HepG2 (cell line): ENCODE data around the gene LCE1E. TPM values are rescaled to one million over a fixed set of nuclear protein-coding genes. Genes with fewer than 3 reads are reported as not detected.

Experiments
- ATAC-seq: fragments of 200-7000 bp; cut with Tn5 transposase; 3 replicates; pipeline ENCODE4 v1.9.1; 2020; ENCODE audit warnings: mild to moderate bottlenecking, moderate library complexity
- BruUV-seq: library from RNA; stranded (reverse); fragments of 400-500 nt; replicated peaks from 2 replicates; lab custom pipeline; 2021; lab: Mats Ljungman, UMichigan
- CTCF ChIA-PET: fragments of 300-600 bp; formaldehyde crosslinking; extraction: SDS; loops from one replicate; lab custom pipeline; 2021; ENCODE audit warnings: low total read pairs, inconsistent platforms, low intra/inter-chr PET ratio; lab: Yijun Ruan, JAX
- POLR2A ChIA-PET: fragments of 350-600 bp; sonication (Branson Sonifier 250); formaldehyde crosslinking; loops from one replicate; lab custom pipeline; 2020; ENCODE audit warnings: antibody characterized with exemption, inconsistent platforms; lab: Yijun Ruan, JAX
- DNase-seq: peaks from one replicate; pipeline ENCODE4 v3.0.0-alpha.2; 2015; ENCODE audit warnings: low spot score
- FAIRE-seq: peaks from 3 replicates; lab custom pipeline; 2011; peaks lifted over from hg19 to GRCh38; lab: Jason Lieb, UNC
- H2AFZ ChIP-seq: one replicate; pipeline ENCODE4 v1.6.1; 2011; ENCODE audit warnings: low read length, inconsistent platforms
- H3K27ac ChIP-seq: fragments of 300-600 bp; 3 replicates; pipeline ENCODE4 v1.8.0; 2011; ENCODE audit warnings: mixed run types, mild to moderate bottlenecking, mixed read lengths, low read length, inconsistent platforms; ENCODE audit not compliant: insufficient read depth; ENCODE audit errors: extremely low read length
- H3K27me3 ChIP-seq, 2 experiments: fragments of 200-600 bp in 1 of 2; 2 replicates in 1 of 2; 3 replicates in 1 of 2; pipeline versions ENCODE4 v1.6.0 to v1.8.0; 2011; ENCODE audit warnings: low read length in 2 of 2, mild to moderate bottlenecking in 2 of 2, moderate library complexity in 2 of 2, inconsistent platforms in 1 of 2; ENCODE audit not compliant: insufficient read depth in 2 of 2, control insufficient read depth in 1 of 2
- H3K36me3 ChIP-seq, 2 experiments: fragments of 200-600 bp in 1 of 2; replicated peaks in 1 of 2; 2 replicates in 1 of 2; 3 replicates in 1 of 2; pipeline versions ENCODE4 v1.5.1 to v1.8.0; 2011; ENCODE audit warnings: low read length in 2 of 2, inconsistent platforms in 1 of 2; ENCODE audit not compliant: insufficient read depth in 2 of 2, control insufficient read depth in 1 of 2
- H3K4me1 ChIP-seq: 2 replicates; pipeline ENCODE4 v1.5.1; 2012; ENCODE audit warnings: low read length, inconsistent platforms; ENCODE audit not compliant: insufficient read depth
- H3K4me2 ChIP-seq: 2 replicates; pipeline ENCODE4 v1.6.0; 2011; ENCODE audit warnings: low read depth, low read length, inconsistent platforms
- H3K4me3 ChIP-seq, 3 experiments: fragments of 200-600 bp in 1 of 3; sonication (generic), shearing (Covaris generic) in 1 of 3; replicated peaks in 1 of 3; 2 replicates each; pipeline ENCODE4 v1.5.1; 2011 to 2016; ENCODE audit warnings: low read length in 3 of 3, inconsistent platforms in 2 of 3, low read depth in 2 of 3, mild to moderate bottlenecking in 2 of 3, control low read depth in 1 of 3, mixed read lengths in 1 of 3; ENCODE audit not compliant: insufficient read depth in 1 of 3
- H3K79me2 ChIP-seq: one replicate; pipeline ENCODE4 v1.6.1; 2011; ENCODE audit warnings: low read length, inconsistent platforms; ENCODE audit not compliant: insufficient read depth
- H3K9ac ChIP-seq: 2 replicates; pipeline ENCODE4 v1.6.0; 2011; ENCODE audit warnings: mild to moderate bottlenecking, low read depth, low read length, inconsistent platforms; ENCODE audit not compliant: insufficient read depth
- H3K9me3 ChIP-seq: 2 replicates; pipeline ENCODE4 v1.5.1; 2012; ENCODE audit warnings: mild to moderate bottlenecking, low read length
- H4K20me1 ChIP-seq: 2 replicates; pipeline ENCODE4 v1.6.0; 2011; ENCODE audit warnings: inconsistent platforms, mild to moderate bottlenecking, low read length, moderate library complexity; ENCODE audit not compliant: insufficient read depth
- ATF7-NPFF ChIP-seq: sonication (generic); formaldehyde crosslinking; IDR thresholded peaks from 2 replicates; pipeline ENCODE4 v1.8.1; 2023; ENCODE audit warnings: mild to moderate bottlenecking, low read depth, missing genetic modification reagents, moderate library complexity
- FOXC1 ChIP-seq: sonication (generic); formaldehyde crosslinking; IDR thresholded peaks from 2 replicates; pipeline ENCODE4 v1.8.0; 2022; ENCODE audit warnings: mild to moderate bottlenecking, missing genetic modification reagents, borderline replicate concordance
- SETDB1 ChIP-seq: sonication (generic); formaldehyde crosslinking; IDR thresholded peaks from 2 replicates; pipeline ENCODE4 v1.5.1; 2020; ENCODE audit warnings: missing genetic modification reagents, mild to moderate bottlenecking, borderline replicate concordance
- SRY ChIP-seq: sonication (generic); formaldehyde crosslinking; IDR thresholded peaks from 2 replicates; pipeline ENCODE4 v1.8.0; 2022; ENCODE audit warnings: mild to moderate bottlenecking, missing genetic modification reagents
- TOE1 ChIP-seq: sonication (generic); formaldehyde crosslinking; IDR thresholded peaks from 2 replicates; pipeline ENCODE4 v1.4.0; 2020; ENCODE audit warnings: mild to moderate bottlenecking, missing genetic modification reagents
- ZEB1 ChIP-seq: IDR thresholded peaks from 2 replicates; pipeline ENCODE4 v1.6.1; 2012; ENCODE audit warnings: mild to moderate bottlenecking, low read depth, inconsistent platforms; ENCODE audit not compliant: insufficient replicate concordance
- ZNF24 ChIP-seq: fragments of 450-650 bp; IDR thresholded peaks from 2 replicates; pipeline ENCODE4 v1.6.1; 2017; ENCODE audit warnings: antibody characterized with exemption, mild to moderate bottlenecking
- ZNF460 ChIP-seq: sonication (generic); formaldehyde crosslinking; IDR thresholded peaks from 2 replicates; pipeline ENCODE4 v1.5.1; 2020; ENCODE audit warnings: missing genetic modification reagents, mild to moderate bottlenecking, borderline replicate concordance
- ZNF569 ChIP-seq: sonication (generic); formaldehyde crosslinking; IDR thresholded peaks from 2 replicates; pipeline ENCODE4 v1.5.0; 2020; ENCODE audit warnings: mild to moderate bottlenecking, missing genetic modification reagents, moderate library complexity, borderline replicate concordance
- WGBS: methylation state at CpG from one replicate; pipeline ENCODE4 v1.1.6; 2017; ENCODE audit warnings: low lambda C conversion rate; 5-methylcytosine and 5-hydroxymethylcytosine counted together
- in situ Hi-C: cut with HindIII; loops from 2 replicates; pipeline ENCODE4 v1.10.0; 2017; ENCODE audit warnings: low pct_unique_long_range_greater_than_20kb; ENCODE audit not compliant: extremely low pct_ligation_motif_present
- intact Hi-C: fragments of 100-400 bp; cut with micrococcal nuclease; formaldehyde crosslinking; loops from one replicate; pipeline ENCODE4 v1.10.0; 2022; ENCODE audit not compliant: unreplicated experiment
- polyA plus RNA-seq, 8 experiments: library from polyadenylated mRNA; depleted of rRNA in 3 of 8; stranded (reverse) in 7 of 8; unstranded in 1 of 8; fragments of >200 nt; fragmentation: Illumina TruSeq in 4 of 8; extraction: Trizol in 4 of 8; gene quantifications; 2 replicates each; pipeline versions ENCODE4 v1.2.1 to v1.2.3, GENCODE V29; 2011 to 2016; ENCODE audit warnings: low read depth in 4 of 8, missing spikeins in 1 of 8, mixed read lengths in 1 of 8; ENCODE audit not compliant: insufficient read depth in 1 of 8
- total RNA-seq, 5 experiments: library from RNA; depleted of rRNA; stranded (reverse); fragments of >200 nt; fragmentation: Illumina TruSeq; extraction: Trizol; gene quantifications; 2 replicates each; pipeline ENCODE4 v1.2.3, GENCODE V29; 2016; ENCODE audit warnings: low read depth in 1 of 5
- TF ChIP-seq, protein P1 (sequence below): sonication (generic); formaldehyde crosslinking; IDR thresholded peaks from 2 replicates; pipeline ENCODE4 v1.5.1; 2020; ENCODE audit warnings: mild to moderate bottlenecking, missing genetic modification reagents, borderline replicate concordance
- TF ChIP-seq, protein P2 (sequence below): sonication (generic); formaldehyde crosslinking; IDR thresholded peaks from 2 replicates; pipeline ENCODE4 v1.4.0; 2020; ENCODE audit warnings: missing genetic modification reagents, borderline replicate concordance
- TF ChIP-seq, protein P3 (sequence below): sonication (generic); formaldehyde crosslinking; IDR thresholded peaks from 2 replicates; pipeline ENCODE4 v1.4.0; 2020; ENCODE audit warnings: missing genetic modification reagents

The LCE1E gene
- total and polyA plus RNA-seq, 2 of the 13 experiments (the other 11 are each of a cell fraction or from before 2014, with no cell fraction given), result 0.12 TPM; not detected in 1

DNA sequence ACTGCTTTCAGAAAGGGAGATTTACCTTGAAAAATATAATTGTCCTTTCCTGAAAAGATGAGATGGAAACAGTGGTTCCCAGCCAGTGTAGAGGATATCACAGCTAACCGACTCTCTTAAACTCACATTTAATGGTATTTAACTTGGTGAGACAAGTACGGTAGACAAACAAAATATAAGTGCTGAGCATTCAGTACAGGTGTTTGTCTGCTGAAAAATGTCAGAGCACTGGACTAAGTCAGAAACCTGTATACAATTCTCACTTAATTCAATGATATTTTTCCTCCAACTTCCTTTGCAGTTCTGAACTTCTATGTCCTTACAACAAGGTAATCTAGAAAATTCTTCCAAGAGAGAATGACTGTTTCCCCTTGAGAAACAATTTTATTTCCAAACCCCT lies 25.6 kb downstream of the LCE1E start, which contains the start of gene LCE1B:
Gene LCE1B (plus strand): TSS at position 301 of the 400 bp plus-strand sequence. CDS start 476 bp downstream, outside the sequence.
- 63% methylated on average over 2 of the region's 2 CpGs for WGBS

More for the DNA sequence above, 25.6 kb downstream of the LCE1E start, which contains the start of gene LCE1B:
- ChIA-PET CTCF (no interaction called here), POLR2A (no interaction called here)
- Histone ChIP-seq H4K20me1 (no peaks in the 10 kb centered on the region), H3K27ac (no peak within 1 kb of the TSS), H3K79me2 (no peaks in the 10 kb centered on the region), H3K36me3 (no peaks in the 10 kb centered on the region), H3K4me2 (no peak within 1 kb of the TSS), H3K9me3 (no peaks in the 10 kb centered on the region), H3K4me1 (no peaks in the 10 kb centered on the region), H3K4me3 (no peak within 1 kb of the TSS), H2AFZ (no peak within 1 kb of the TSS), H3K9ac (no peak within 1 kb of the TSS), H3K27me3 (no peaks in the 10 kb centered on the region; a peak in 1 of 5 replicates)
- TF ChIP-seq ZNF24, result no peak
- TF ChIP-seq, protein P1, sequence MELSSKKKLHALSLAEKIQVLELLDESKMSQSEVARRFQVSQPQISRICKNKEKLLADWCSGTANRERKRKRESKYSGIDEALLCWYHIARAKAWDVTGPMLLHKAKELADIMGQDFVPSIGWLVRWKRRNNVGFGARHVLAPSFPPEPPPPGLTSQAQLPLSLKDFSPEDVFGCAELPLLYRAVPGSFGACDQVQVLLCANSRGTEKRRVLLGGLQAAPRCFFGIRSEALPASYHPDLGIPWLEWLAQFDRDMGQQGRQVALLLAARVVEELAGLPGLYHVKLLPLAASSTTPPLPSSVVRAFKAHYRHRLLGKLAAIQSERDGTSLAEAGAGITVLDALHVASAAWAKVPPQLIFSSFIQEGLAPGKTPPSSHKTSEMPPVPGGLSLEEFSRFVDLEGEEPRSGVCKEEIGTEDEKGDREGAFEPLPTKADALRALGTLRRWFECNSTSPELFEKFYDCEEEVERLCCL, result no peak
- no peak for TF ChIP-seq ZNF569 (CRISPR knock-in tag)
- TF ChIP-seq, protein P2, sequence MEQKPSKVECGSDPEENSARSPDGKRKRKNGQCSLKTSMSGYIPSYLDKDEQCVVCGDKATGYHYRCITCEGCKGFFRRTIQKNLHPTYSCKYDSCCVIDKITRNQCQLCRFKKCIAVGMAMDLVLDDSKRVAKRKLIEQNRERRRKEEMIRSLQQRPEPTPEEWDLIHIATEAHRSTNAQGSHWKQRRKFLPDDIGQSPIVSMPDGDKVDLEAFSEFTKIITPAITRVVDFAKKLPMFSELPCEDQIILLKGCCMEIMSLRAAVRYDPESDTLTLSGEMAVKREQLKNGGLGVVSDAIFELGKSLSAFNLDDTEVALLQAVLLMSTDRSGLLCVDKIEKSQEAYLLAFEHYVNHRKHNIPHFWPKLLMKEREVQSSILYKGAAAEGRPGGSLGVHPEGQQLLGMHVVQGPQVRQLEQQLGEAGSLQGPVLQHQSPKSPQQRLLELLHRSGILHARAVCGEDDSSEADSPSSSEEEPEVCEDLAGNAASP (CRISPR knock-in tag), result no peak
- TF ChIP-seq SRY (CRISPR knock-in tag), result no peak
- no peak for TF ChIP-seq ZEB1
- no peak for TF ChIP-seq ZNF460 (CRISPR knock-in tag)
- TF ChIP-seq FOXC1, result no peak
- TF ChIP-seq TOE1 (CRISPR knock-in tag), result no peak
- no peak for TF ChIP-seq SETDB1
- TF ChIP-seq, protein P3, sequence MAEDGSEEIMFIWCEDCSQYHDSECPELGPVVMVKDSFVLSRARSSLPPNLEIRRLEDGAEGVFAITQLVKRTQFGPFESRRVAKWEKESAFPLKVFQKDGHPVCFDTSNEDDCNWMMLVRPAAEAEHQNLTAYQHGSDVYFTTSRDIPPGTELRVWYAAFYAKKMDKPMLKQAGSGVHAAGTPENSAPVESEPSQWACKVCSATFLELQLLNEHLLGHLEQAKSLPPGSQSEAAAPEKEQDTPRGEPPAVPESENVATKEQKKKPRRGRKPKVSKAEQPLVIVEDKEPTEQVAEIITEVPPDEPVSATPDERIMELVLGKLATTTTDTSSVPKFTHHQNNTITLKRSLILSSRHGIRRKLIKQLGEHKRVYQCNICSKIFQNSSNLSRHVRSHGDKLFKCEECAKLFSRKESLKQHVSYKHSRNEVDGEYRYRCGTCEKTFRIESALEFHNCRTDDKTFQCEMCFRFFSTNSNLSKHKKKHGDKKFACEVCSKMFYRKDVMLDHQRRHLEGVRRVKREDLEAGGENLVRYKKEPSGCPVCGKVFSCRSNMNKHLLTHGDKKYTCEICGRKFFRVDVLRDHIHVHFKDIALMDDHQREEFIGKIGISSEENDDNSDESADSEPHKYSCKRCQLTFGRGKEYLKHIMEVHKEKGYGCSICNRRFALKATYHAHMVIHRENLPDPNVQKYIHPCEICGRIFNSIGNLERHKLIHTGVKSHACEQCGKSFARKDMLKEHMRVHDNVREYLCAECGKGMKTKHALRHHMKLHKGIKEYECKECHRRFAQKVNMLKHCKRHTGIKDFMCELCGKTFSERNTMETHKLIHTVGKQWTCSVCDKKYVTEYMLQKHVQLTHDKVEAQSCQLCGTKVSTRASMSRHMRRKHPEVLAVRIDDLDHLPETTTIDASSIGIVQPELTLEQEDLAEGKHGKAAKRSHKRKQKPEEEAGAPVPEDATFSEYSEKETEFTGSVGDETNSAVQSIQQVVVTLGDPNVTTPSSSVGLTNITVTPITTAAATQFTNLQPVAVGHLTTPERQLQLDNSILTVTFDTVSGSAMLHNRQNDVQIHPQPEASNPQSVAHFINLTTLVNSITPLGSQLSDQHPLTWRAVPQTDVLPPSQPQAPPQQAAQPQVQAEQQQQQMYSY (CRISPR knock-in tag), result no peak
- no peak for TF ChIP-seq ATF7-NPFF (CRISPR knock-in tag)
- FAIRE-seq (no peak), DNase-seq (no peak), ATAC-seq (no peak)
- BruUV-seq, result no TSS peak
- in situ Hi-C loops (no loop called here), intact Hi-C loops (no loop called here)
